GM13976 (cell line): ENCODE results near the gene IL12RB2.
"Not testable (repeated sequence)": the region's sequence is repeated elsewhere in the genome, so short reads cannot be mapped to it uniquely, and the experiment has no call there.

Source experiments
- DNase-seq: peaks from one replicate; pipeline ENCODE4 v3.0.0; 2012; ENCODE audit warnings: low spot score
- CTCF ChIP-seq: IDR thresholded peaks from 2 replicates; pipeline ENCODE4 v1.5.1; 2012; ENCODE audit warnings: borderline replicate concordance, mild to moderate bottlenecking; ENCODE audit not compliant: insufficient read depth; ENCODE audit errors: extremely low read depth, missing control alignments, control extremely low read depth
- in situ Hi-C: fragments of 300-500 bp; cut with MboI; formaldehyde crosslinking; loops from one replicate; pipeline ENCODE4 v1.12.0; 2022; ENCODE audit warnings: low sequenced_read_pairs, mixed read lengths, inconsistent platforms; ENCODE audit not compliant: unreplicated experiment

IL12RB2 gene

GRCh38 chr1:67441739-67442281, 134.1 kb downstream of the IL12RB2 start:
- in situ Hi-C loops = no loop called here
- no peak for DNase-seq
- TF ChIP-seq CTCF = no peak

- DNase-seq, in situ Hi-C loops: not testable (repeated sequence)
Measured at GRCh38 chr1:67446014-67446413, 138.3 kb downstream of the IL12RB2 start.
